K562 (cell line): ENCODE data around the gene TMPRSS11B. TPM values are rescaled to one million over a fixed set of nuclear protein-coding genes. Genes with fewer than 3 reads are reported as not detected.
A peak's percentile ranks its signal among the peaks of the same experiment; 100 is the strongest.

Source experiments
- EGR1 ChIP-seq: fragments of 450-650 bp; conservative IDR thresholded peaks from 2 replicates; pipeline ENCODE4 v1.6.1; 2017; ENCODE audit warnings: mild to moderate bottlenecking
- HDAC1 ChIP-seq, 2 experiments: fragments of 450-650 bp; IDR thresholded peaks; 2 replicates each; pipeline ENCODE4 v1.6.1; 2016 to 2017; ENCODE audit warnings: inconsistent platforms in 1 of 2, mild to moderate bottlenecking in 1 of 2, moderate library complexity in 1 of 2
- MAFF ChIP-seq: IDR thresholded peaks from 2 replicates; pipeline ENCODE4 v1.6.1; 2012; ENCODE audit warnings: low read length, improper control_type of control experiment
- MEF2A ChIP-seq: IDR thresholded peaks from 2 replicates; pipeline ENCODE4 v1.6.1; 2011; ENCODE audit warnings: low read depth, mild to moderate bottlenecking, low read length, moderate library complexity; ENCODE audit not compliant: control insufficient read depth
- MYNN ChIP-seq, 2 experiments: sonication (generic); formaldehyde crosslinking in 1 of 2; IDR thresholded peaks; 2 replicates each; pipeline versions ENCODE4 v1.5.0 to v1.6.1; 2016 to 2020; ENCODE audit warnings: antibody characterized with exemption in 1 of 2, missing genetic modification reagents in 1 of 2
- NFE2 ChIP-seq: IDR thresholded peaks from 2 replicates; pipeline ENCODE4 v1.6.1; 2014; ENCODE audit warnings: antibody characterized with exemption, low read depth
- RBBP5 ChIP-seq: fragments of 200-600 bp; sonication (generic); IDR thresholded peaks from 2 replicates; pipeline ENCODE4 v1.6.1; 2012; ENCODE audit warnings: borderline replicate concordance, mild to moderate bottlenecking, low read length, control low read depth, inconsistent platforms; ENCODE audit not compliant: insufficient read depth, poor library complexity, severe bottlenecking
- RBM14 ChIP-seq: fragments of 200-400 bp; formaldehyde crosslinking; IDR thresholded peaks from 2 replicates; pipeline ENCODE4 v1.6.1; 2018; ENCODE audit warnings: low read depth, mild to moderate bottlenecking, low read length, moderate library complexity, borderline replicate concordance; ENCODE audit not compliant: insufficient read depth
- SNRNP70 ChIP-seq: fragments of 200-400 bp; formaldehyde crosslinking; optimal IDR thresholded peaks from 2 replicates; pipeline ENCODE3; 2017; ENCODE audit warnings: low read depth, low read length
- ZNF121 ChIP-seq: sonication (generic); formaldehyde crosslinking; conservative IDR thresholded peaks from 2 replicates; pipeline ENCODE4 v1.8.0; 2022; ENCODE audit warnings: missing genetic modification reagents
- ZNF324 ChIP-seq: fragments of 250-450 bp; sonication (Bioruptor Pico); IDR thresholded peaks from 2 replicates; pipeline ENCODE4 v1.4.0; 2020; ENCODE audit warnings: mild to moderate bottlenecking
- polyA plus RNA-seq, 8 experiments: library from polyadenylated mRNA; depleted of rRNA in 4 of 8; stranded (reverse) in 5 of 8; unstranded in 3 of 8; fragments of >200 nt; fragmentation: Nextera tagmentation in 2 of 8; fragmentation: Illumina TruSeq in 1 of 8; extraction: Ambion mirVana in 2 of 8; extraction: Trizol in 1 of 8; gene quantifications; 2 replicates each; pipeline versions ENCODE4 v1.2.1 to v1.2.3, GENCODE V29; 2011 to 2014; ENCODE audit warnings: inconsistent platforms in 1 of 8, missing spikeins in 1 of 8
- total RNA-seq, 7 experiments: library from RNA; depleted of rRNA in 6 of 7; stranded (reverse); fragments of >200 nt in 6 of 7; fragmentation: Illumina TruSeq in 2 of 7; extraction: Trizol in 2 of 7; gene quantifications; 2 replicates each; pipeline versions ENCODE4 v1.2.1 to v1.2.3, GENCODE V29; 2011 to 2021; ENCODE audit warnings: low replicate concordance in 1 of 7
- TF ChIP-seq, protein P1 (sequence below), 2 experiments: fragments of 200-800 bp in 1 of 2; sonication (Bioruptor generic) in 1 of 2; sonication (generic) in 1 of 2; formaldehyde crosslinking in 1 of 2; IDR thresholded peaks in 1 of 2; conservative IDR thresholded peaks in 1 of 2; 2 replicates each; pipeline versions ENCODE4 v1.5.0 to v1.6.1; 2016 to 2020; ENCODE audit warnings: missing compliant biosample characterization in 1 of 2, missing genetic modification characterization in 1 of 2, missing genetic modification reagents in 1 of 2
- TF ChIP-seq, protein P2 (sequence below): sonication (generic); formaldehyde crosslinking; IDR thresholded peaks from 2 replicates; pipeline ENCODE4 v1.8.1; 2023; ENCODE audit warnings: mild to moderate bottlenecking, missing genetic modification reagents
- TF ChIP-seq, protein P3 (sequence below): sonication (generic); formaldehyde crosslinking; IDR thresholded peaks from 2 replicates; pipeline ENCODE4 v1.8.1; 2023; ENCODE audit warnings: mild to moderate bottlenecking, missing genetic modification reagents
- TF ChIP-seq, protein P4 (sequence below): sonication (generic); formaldehyde crosslinking; IDR thresholded peaks from 2 replicates; pipeline ENCODE4 v1.8.0; 2022; ENCODE audit warnings: mild to moderate bottlenecking, missing genetic modification reagents
- TF ChIP-seq, protein P5 (sequence below): fragments of 150-350 bp; IDR thresholded peaks from 2 replicates; pipeline ENCODE4 v1.6.1; 2014; ENCODE audit warnings: low read depth, mild to moderate bottlenecking, low read length, borderline replicate concordance

TMPRSS11B gene
- total and polyA plus RNA-seq, 9 of the 15 experiments (the other 6 are each of a cell fraction or from before 2014, with no cell fraction given): 0.03 to 0.07 TPM; not detected in 7

DNA sequence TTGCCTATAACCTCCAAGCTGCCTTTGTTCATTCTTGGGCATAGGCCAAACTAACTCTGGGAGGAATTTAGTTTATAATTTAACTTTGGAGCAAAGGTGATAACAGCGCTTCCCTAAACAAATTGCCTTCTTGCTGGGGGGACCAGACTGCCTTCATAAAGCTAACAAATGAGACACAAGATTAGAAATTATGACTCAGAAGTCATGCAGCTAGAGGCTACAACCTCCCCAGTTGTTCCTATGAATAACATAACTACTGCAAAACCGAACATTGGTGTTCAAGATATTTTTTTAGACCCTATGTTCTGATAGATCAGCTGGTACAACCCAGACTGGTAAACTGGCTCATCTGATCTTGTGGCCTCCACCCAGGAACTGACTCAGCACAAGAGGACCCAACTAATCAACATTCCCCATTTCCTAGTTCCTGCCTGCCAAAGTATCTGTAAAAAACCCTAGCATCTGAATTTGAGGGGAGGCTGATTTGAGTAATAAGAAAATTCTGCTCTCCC is 22.0 kb upstream of the TMPRSS11B start (continued):
- TF ChIP-seq MYNN (IDR thresholded peaks at IDR 0.05): no peak
- TF ChIP-seq MYNN (CRISPR knock-in tag; IDR thresholded peaks at IDR 0.05): no peak
- no peak for TF ChIP-seq SNRNP70
- no peak for TF ChIP-seq RBM14
- no peak for TF ChIP-seq RBBP5
- peak; percentile 26; the same call in 1 of the 2 replicates for TF ChIP-seq MAFF
- TF ChIP-seq, protein P1, sequence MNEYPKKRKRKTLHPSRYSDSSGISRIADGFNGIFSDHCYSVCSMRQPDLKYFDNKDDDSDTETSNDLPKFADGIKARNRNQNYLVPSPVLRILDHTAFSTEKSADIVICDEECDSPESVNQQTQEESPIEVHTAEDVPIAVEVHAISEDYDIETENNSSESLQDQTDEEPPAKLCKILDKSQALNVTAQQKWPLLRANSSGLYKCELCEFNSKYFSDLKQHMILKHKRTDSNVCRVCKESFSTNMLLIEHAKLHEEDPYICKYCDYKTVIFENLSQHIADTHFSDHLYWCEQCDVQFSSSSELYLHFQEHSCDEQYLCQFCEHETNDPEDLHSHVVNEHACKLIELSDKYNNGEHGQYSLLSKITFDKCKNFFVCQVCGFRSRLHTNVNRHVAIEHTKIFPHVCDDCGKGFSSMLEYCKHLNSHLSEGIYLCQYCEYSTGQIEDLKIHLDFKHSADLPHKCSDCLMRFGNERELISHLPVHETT (CRISPR knock-in tag; conservative IDR thresholded peaks at IDR 0.05 in 1 of 2, IDR thresholded peaks at IDR 0.05 in 1 of 2): 0 out of 4 replicates have a peak, but pooled peaks of 1 of the 2 experiments have one; percentile 14
- TF ChIP-seq, protein P2, sequence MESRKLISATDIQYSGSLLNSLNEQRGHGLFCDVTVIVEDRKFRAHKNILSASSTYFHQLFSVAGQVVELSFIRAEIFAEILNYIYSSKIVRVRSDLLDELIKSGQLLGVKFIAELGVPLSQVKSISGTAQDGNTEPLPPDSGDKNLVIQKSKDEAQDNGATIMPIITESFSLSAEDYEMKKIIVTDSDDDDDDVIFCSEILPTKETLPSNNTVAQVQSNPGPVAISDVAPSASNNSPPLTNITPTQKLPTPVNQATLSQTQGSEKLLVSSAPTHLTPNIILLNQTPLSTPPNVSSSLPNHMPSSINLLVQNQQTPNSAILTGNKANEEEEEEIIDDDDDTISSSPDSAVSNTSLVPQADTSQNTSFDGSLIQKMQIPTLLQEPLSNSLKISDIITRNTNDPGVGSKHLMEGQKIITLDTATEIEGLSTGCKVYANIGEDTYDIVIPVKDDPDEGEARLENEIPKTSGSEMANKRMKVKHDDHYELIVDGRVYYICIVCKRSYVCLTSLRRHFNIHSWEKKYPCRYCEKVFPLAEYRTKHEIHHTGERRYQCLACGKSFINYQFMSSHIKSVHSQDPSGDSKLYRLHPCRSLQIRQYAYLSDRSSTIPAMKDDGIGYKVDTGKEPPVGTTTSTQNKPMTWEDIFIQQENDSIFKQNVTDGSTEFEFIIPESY (CRISPR knock-in tag): no peak
- TF ChIP-seq, protein P3, sequence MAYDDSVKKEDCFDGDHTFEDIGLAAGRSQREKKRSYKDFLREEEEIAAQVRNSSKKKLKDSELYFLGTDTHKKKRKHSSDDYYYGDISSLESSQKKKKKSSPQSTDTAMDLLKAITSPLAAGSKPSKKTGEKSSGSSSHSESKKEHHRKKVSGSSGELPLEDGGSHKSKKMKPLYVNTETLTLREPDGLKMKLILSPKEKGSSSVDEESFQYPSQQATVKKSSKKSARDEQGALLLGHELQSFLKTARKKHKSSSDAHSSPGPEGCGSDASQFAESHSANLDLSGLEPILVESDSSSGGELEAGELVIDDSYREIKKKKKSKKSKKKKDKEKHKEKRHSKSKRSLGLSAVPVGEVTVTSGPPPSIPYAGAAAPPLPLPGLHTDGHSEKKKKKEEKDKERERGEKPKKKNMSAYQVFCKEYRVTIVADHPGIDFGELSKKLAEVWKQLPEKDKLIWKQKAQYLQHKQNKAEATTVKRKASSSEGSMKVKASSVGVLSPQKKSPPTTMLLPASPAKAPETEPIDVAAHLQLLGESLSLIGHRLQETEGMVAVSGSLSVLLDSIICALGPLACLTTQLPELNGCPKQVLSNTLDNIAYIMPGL: no peak
- TF ChIP-seq, protein P4, sequence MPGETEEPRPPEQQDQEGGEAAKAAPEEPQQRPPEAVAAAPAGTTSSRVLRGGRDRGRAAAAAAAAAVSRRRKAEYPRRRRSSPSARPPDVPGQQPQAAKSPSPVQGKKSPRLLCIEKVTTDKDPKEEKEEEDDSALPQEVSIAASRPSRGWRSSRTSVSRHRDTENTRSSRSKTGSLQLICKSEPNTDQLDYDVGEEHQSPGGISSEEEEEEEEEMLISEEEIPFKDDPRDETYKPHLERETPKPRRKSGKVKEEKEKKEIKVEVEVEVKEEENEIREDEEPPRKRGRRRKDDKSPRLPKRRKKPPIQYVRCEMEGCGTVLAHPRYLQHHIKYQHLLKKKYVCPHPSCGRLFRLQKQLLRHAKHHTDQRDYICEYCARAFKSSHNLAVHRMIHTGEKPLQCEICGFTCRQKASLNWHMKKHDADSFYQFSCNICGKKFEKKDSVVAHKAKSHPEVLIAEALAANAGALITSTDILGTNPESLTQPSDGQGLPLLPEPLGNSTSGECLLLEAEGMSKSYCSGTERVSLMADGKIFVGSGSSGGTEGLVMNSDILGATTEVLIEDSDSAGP: no peak
- no peak for TF ChIP-seq EGR1
- TF ChIP-seq MEF2A: no peak
- TF ChIP-seq ZNF324 (CRISPR knock-in tag): no peak
- TF ChIP-seq NFE2: peak; percentile 68
- no peak for TF ChIP-seq HDAC1 (IDR thresholded peaks at IDR 0.05)
- TF ChIP-seq, protein P5, sequence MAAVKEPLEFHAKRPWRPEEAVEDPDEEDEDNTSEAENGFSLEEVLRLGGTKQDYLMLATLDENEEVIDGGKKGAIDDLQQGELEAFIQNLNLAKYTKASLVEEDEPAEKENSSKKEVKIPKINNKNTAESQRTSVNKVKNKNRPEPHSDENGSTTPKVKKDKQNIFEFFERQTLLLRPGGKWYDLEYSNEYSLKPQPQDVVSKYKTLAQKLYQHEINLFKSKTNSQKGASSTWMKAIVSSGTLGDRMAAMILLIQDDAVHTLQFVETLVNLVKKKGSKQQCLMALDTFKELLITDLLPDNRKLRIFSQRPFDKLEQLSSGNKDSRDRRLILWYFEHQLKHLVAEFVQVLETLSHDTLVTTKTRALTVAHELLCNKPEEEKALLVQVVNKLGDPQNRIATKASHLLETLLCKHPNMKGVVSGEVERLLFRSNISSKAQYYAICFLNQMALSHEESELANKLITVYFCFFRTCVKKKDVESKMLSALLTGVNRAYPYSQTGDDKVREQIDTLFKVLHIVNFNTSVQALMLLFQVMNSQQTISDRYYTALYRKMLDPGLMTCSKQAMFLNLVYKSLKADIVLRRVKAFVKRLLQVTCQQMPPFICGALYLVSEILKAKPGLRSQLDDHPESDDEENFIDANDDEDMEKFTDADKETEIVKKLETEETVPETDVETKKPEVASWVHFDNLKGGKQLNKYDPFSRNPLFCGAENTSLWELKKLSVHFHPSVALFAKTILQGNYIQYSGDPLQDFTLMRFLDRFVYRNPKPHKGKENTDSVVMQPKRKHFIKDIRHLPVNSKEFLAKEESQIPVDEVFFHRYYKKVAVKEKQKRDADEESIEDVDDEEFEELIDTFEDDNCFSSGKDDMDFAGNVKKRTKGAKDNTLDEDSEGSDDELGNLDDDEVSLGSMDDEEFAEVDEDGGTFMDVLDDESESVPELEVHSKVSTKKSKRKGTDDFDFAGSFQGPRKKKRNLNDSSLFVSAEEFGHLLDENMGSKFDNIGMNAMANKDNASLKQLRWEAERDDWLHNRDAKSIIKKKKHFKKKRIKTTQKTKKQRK: no peak
- no peak for TF ChIP-seq ZNF121
